GM19043 (cell line): ENCODE data around the gene AGAP1.

Source experiments
- ATAC-seq: cut with Tn5 transposase; IDR thresholded peaks from one replicate; pipeline ENCODE4 v1.9.1; 2021; ENCODE audit warnings: low read depth; ENCODE audit not compliant: unreplicated experiment

The AGAP1 gene

DNA sequence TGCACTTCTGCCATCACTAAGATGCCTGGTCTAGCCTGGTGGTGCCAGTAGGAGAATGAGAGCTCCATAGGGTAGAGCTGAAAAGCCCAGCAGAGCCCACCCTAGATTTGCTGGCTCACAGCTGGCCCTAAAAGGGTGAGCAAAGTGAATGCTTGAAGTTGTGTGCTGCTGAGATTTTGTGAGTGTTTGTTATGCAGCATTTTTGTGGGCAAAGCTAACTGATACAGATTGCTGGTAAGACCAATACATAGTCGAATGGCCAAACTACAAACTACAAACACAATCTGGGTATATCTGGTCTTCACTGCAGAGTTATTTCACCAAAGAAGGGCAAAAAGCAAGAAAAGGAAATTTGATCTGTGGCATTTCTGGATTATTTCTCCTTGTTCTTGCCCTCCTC, 7.1 kb upstream of the AGAP1 start:
- no peak for ATAC-seq

DNA sequence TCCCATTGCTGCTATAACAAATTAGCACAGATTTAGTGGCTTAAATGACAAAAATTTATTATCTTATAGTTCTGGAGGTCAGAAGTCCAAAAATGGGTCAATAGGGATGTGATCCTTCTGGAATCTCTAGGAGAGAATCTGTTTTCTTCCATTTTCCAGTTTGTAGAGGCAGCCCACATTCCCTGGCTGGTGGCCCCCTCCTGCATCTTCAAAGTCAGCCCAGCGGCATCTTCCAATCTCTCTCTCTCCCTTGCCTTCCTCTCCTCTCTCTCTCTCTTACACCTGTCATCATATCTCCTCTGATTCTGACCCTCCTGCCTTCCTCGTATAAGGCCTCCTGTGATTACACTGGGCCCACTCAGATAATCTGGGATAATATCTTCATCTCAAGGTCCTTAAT, 3.9 kb upstream of the AGAP1 start:
- ATAC-seq: no peak

DNA sequence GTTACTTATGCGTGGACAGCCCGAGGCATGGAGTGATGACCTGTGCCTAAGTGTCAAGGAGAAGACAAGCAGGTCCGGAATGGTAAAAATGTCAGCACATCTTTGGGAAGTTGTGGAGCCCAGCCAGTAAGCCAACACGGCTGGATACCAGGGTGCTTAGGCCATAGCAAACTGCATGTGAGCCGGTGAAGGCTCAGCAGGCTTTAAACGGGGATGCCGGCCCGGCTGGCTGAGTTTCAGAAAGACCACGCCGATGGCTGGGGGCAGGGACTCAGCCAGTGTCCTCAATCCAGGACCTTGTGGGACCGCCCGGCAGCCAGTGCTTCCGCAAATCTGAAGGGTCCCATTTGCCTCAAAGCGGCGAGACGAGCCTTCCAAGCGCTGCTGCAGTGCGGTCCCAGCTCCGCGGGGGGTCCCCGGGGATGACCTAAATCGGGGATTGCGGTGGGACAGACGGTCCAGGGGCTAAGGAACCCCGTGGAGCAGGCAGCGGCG, 946 bp upstream of the AGAP1 start:
- ATAC-seq: no peak

DNA sequence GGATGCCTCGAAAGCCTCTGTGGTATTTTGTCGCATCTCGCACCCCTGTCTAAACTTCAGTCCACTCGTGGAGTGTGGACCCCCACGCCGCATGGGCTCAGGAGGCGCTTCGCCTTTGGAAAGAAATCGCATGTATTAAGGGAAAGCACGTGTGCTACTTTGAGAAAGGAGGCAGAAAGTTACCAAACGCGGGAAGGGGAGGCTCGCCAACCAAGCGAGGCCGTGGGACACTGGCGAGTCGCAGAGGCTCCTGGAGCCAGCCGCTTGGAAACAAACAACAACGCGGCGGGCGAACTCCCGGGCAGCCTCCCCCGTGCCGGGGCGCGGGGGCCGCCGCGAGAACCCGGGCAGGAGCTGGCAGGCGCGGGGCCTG, 455 bp upstream of the AGAP1 start:
- ATAC-seq: no peak

DNA sequence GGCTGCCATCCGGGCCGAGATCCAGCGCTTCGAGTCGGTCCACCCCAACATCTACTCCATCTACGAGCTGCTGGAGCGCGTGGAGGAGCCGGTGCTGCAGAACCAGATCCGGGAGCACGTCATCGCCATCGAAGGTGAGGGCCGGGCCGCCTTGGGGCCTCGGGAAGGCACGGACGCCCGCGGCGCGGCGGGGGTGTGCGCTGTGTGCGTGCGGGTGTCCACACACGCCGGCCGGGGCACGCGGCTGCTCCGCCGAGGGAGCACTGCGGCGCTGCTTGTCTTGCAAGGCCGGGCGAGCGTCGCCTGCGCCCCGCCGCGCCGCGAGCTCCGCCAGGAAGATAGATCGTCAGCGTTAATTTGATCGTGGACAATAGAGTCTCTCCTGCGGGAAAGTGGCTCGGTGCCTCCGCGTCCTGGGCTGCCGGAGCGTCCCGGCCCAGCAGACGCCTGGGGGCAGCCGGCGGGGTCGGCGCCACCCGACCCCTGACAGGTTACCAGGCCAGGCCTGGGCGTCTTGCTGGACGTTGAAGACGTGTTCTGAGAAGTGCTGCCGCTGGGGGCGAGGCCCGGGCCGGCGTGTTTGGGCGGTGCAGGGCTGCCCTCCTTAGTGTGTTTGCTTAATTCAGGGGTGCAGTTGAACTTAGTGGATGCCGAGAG, 1.0 kb downstream of the AGAP1 start:
- ATAC-seq: no peak

GRCh38 chr2:235495373-235496238, 1.8 kb downstream of the AGAP1 start:
- no peak for ATAC-seq

DNA sequence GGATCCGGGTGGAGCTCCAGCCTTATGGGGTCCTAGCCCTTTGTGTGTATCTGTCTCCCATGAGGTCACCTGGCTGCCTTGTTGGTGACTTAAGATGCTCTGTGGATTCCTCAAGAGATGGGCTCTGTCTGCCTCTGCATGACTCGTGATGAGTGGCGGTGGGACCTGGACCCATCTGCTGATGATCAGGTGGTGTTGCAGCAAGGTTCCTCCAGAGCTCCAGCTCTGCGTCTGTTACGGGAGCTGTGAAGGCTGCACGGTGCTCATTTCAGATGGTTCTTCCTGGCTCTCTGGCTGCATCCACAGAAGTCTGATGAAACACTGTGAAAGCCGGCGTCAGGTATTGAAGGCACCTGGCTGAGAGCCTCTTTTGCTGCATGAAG, 2.4 kb downstream of the AGAP1 start:
- ATAC-seq: no peak

GRCh38 chr2:235497096-235497495, 3.3 kb downstream of the AGAP1 start:
- ATAC-seq: no peak

- no peak for ATAC-seq
Measured at GRCh38 chr2:235498541-235498940, 4.7 kb downstream of the AGAP1 start.

DNA sequence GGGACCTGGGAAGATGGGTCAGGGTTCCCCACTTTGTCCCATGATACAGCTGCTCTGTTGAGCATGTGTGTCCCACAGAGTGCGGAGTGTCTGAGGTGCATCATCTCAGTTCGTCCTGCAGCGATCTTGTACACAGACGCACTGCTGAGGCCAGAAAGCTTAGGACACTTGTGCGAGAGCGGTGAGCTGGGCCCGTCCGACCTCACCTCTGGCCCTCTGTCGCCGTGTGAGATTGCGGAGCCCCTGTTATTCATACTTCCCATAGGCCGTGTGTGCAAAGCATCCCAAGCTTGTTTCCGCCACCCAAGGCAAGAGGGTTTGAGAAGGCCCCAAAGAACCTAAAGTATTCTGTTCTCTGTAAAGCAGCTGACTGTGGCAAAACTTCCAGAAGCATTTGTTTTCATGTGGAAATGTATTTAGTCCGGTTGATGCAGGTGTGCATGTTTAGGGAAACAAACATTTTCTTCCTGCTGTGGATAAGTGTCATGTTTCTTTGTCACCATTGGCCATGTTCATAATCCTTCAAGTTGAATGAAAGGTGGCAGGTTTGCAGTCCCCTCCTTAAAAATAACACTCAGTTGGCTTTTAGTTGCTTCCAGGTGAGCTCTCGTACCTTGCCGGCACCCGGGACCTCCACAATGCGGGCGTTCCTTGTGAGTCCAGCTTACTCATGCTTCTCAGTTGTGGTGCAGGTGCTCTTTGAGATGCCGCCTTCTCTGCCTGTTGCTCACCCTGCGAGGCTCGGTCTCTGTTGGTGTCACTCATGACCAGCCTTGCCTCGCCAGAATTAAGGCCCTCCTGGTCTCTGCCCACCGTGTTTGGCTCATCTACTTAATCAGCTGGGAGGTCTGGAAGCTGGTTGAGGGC, 5.3 kb downstream of the AGAP1 start:
- ATAC-seq: no peak

DNA sequence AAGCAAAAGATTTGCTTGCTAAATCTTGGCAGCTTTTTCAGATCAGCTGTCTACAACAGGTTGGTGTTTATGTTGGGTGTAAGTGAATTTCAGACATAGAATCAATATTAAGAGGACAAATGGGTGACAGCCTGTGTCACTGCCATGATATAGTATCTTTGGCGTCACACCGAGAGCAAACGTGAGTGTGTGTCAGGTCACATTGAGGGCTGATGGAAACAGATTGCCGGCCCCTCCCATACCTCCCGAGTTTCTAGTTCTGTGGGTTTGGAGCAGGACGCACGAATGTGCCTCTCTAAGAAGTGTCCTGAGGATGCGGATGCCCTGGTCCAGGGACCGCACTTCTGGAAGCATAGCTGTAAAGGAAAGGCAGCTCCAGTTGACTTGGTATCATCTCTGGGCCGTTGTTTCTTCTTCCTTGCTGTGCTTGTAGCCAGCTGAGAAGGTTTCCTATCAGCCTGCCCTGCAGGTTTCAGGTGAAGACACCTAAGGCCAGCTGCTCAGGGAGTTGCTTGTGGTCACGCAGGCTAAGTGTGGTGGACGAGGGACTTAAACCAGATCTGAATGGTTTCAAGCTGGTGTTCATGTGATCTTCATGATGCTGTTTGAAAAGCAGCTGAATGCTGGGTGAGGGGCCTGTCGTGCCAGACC, 6.4 kb downstream of the AGAP1 start:
- no peak for ATAC-seq

- no peak for ATAC-seq
Measured at GRCh38 chr2:235500761-235501672, 7.2 kb downstream of the AGAP1 start.

- ATAC-seq: no peak
Measured at GRCh38 chr2:235501673-235502031, 7.8 kb downstream of the AGAP1 start.

DNA sequence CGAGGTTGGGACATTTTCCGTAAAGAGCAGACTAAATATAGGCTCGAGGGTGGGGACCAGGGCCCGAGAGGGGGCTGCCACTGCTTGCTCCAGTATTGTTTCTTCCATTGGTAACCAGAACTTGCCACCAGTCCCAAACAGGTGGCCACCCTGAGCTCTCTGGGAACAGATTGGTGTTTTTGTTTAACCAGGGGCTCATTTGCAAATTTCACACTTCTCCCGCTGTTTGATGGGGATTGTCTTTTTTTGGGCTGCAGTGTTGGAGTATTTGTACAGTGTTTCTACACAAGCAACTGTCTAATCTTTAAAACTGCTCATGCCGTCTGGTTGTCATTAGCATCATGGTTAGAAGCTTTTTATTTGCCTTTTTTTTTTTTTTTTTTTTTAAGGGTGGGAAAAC, 8.5 kb downstream of the AGAP1 start:
- no peak for ATAC-seq

GRCh38 chr2:235504441-235505180, 10.8 kb downstream of the AGAP1 start:
- no peak for ATAC-seq

GRCh38 chr2:235505181-235505741, 11.4 kb downstream of the AGAP1 start:
- ATAC-seq: no peak

- ATAC-seq: no peak
Measured at GRCh38 chr2:235506291-235506996, 12.6 kb downstream of the AGAP1 start.

- ATAC-seq: no peak
Measured at GRCh38 chr2:235506997-235507615, 13.3 kb downstream of the AGAP1 start.
